Measurements from ENCODE around the gene DNAH14. TPM values are rescaled to one million over a fixed set of nuclear protein-coding genes. Genes with fewer than 3 reads are reported as not detected.
A peak's percentile ranks its signal among the peaks of the same experiment; 100 is the strongest.

Gene DNAH14
- total and polyA plus RNA-seq, 9 of the 15 experiments (the other 6 are each of a cell fraction or from before 2014, with no cell fraction given) = 58.4 to 142 (median 98.4) TPM

- TF ChIP-seq THRAP3 (IDR thresholded peaks at IDR 0.05; ENCODE audit: borderline replicate concordance) = no peak
- TF ChIP-seq YBX1 (IDR thresholded peaks at IDR 0.05) = no peak
Measured at GRCh38 chr1:225389843-225390242, 460.4 kb downstream of the DNAH14 start (continued).

GRCh38 chr1:225396357-225396756 lies 466.9 kb downstream of the DNAH14 start:
- BruUV-seq (replicated peaks) = no TSS peak
- CTCF ChIA-PET (ENCODE audit: low intra/inter-chr PET ratio) = no interaction called here
- ATAC-seq = 0 out of 3 replicates have a peak, but pooled peaks have one; percentile 9

More at GRCh38 chr1:225396357-225396756, 466.9 kb downstream of the DNAH14 start:
- intact Hi-C loops (cut with micrococcal nuclease) (no loop called here), in situ Hi-C loops (cut with MboI) (no loop called here)
- Histone ChIP-seq H3K4me1 (replicated peaks in 1 of 2; ENCODE audit: control insufficient read depth in 2 of 2, insufficient read depth in 2 of 2, low read length in 2 of 2) (no peaks in the 10 kb centered on the region), H4K20me1 (replicated peaks; ENCODE audit: control insufficient read depth, insufficient read depth, low read length) (no peaks in the 10 kb centered on the region), H3K4me3 (no peak overlapping the region), H3K9me3 (replicated peaks; ENCODE audit: control insufficient read depth, insufficient read depth, low read depth, low read length) (no peaks in the 10 kb centered on the region), H3K9me1 (ENCODE audit: control insufficient read depth, insufficient read depth, low read length) (no peaks in the 10 kb centered on the region), H2AFZ (ENCODE audit: low read depth, low read length) (no peak overlapping the region), H3K4me2 (ENCODE audit: insufficient read depth, low read length) (no peak overlapping the region), H3K36me3 (ENCODE audit: control insufficient read depth, insufficient read depth, low read length) (peaks cover 46% of the 10 kb centered on the region), H3K27me3 (ENCODE audit: control insufficient read depth in 2 of 2, insufficient read depth in 2 of 2, low read length in 2 of 2) (no peaks in the 10 kb centered on the region), H3K9ac (ENCODE audit: insufficient read depth in 1 of 2, low read depth in 2 of 2, low read length in 2 of 2) (no peak overlapping the region), H3K27ac (ENCODE audit: extremely low read depth, low read depth, low read length) (no peak overlapping the region), H3K79me2 (ENCODE audit: control insufficient read depth, insufficient read depth, low read length) (no peaks in the 10 kb centered on the region)
- WGBS (ENCODE audit: insufficient coverage, low coverage, missing lambda C conversion rate) = 52% methylated on average over 2 of the region's 2 CpGs
- FAIRE-seq (no peak), DNase-seq (ENCODE audit: extremely low read depth in 1 of 4, low spot score in 3 of 4) (no peak)
- POLR2A ChIA-PET = interaction anchor here (0.7 to 3.9 kb wide), 3 partner anchors 9 to 23 kb away, joined by 3 to 18 read pairs (median 14); no protein-coding TSS in a partner anchor
- no peak for TF ChIP-seq ZNF639 (CRISPR knock-in tag; conservative IDR thresholded peaks at IDR 0.05 in 1 of 2, IDR thresholded peaks at IDR 0.05 in 1 of 2)
- TF ChIP-seq NUFIP1 (IDR thresholded peaks at IDR 0.05; ENCODE audit: partially characterized antibody) = no peak
- TF ChIP-seq PHF21A (IDR thresholded peaks at IDR 0.05; ENCODE audit: borderline replicate concordance, low read depth) = no peak
- TF ChIP-seq NFE2L1 (tag; IDR thresholded peaks at IDR 0.05; ENCODE audit: borderline replicate concordance, low read depth) = no peak

Data from K562 (cell line).